ENCODE results near the gene CACYBP.

Gene CACYBP

DNA sequence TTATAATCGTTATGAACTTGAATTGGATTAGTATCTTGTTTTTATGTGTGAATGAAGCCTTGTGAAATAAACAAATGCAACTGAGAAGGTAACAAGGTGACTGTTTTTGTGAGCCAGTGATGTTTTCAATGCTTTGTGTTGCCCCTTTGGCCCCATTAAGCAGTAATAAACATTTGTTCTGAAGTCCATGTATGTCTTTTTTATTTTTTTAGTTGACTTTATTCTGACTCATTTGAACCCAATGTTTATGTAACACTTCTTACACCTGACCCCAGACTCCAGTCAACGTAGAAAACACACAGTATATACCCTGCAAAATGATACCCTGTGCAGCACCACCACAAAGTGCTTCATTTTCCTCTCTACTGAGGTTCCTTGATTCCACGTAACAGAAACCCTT, 4.6 kb upstream of the CACYBP start:
- no peak for ATAC-seq
- no peak for TF ChIP-seq ZFP3 (CRISPR knock-in tag; IDR thresholded peaks at IDR 0.05)
- TF ChIP-seq, protein P1, sequence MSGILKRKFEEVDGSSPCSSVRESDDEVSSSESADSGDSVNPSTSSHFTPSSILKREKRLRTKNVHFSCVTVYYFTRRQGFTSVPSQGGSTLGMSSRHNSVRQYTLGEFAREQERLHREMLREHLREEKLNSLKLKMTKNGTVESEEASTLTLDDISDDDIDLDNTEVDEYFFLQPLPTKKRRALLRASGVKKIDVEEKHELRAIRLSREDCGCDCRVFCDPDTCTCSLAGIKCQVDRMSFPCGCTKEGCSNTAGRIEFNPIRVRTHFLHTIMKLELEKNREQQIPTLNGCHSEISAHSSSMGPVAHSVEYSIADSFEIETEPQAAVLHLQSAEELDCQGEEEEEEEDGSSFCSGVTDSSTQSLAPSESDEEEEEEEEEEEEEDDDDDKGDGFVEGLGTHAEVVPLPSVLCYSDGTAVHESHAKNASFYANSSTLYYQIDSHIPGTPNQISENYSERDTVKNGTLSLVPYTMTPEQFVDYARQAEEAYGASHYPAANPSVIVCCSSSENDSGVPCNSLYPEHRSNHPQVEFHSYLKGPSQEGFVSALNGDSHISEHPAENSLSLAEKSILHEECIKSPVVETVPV (CRISPR knock-in tag; IDR thresholded peaks at IDR 0.05): no peak
- TF ChIP-seq BACH2 (CRISPR knock-in tag; IDR thresholded peaks at IDR 0.05; ENCODE audit: borderline replicate concordance): no peak
- TF ChIP-seq ZC3H10 (CRISPR knock-in tag; IDR thresholded peaks at IDR 0.05): no peak

DNA sequence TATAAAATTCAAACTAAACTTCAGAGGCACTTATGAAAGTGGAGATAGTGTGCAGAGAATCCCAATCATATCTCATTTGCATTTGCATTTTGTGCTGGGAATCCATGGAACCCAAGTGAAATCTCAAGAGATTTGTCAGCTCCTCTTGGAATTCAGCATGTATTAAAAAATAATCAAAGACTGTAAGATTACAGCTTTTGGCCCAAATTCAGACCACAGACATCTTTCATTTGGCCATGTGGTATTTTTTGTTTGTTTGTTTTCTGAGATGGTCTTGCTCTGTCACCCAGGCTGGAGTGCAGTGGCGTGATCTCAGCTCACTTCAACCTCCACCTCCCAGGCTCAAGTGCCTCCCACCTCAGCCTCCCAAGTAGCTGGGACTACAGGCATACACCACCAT, 3.8 kb upstream of the CACYBP start:
- TF ChIP-seq ZNF70 (CRISPR knock-in tag; IDR thresholded peaks at IDR 0.05) (no peak), ZFP30 (CRISPR knock-in tag; IDR thresholded peaks at IDR 0.05) (no peak), RARB (CRISPR knock-in tag; IDR thresholded peaks at IDR 0.05) (no peak), CSDC2 (CRISPR knock-in tag; IDR thresholded peaks at IDR 0.05) (no peak), ZC3H10 (CRISPR knock-in tag; IDR thresholded peaks at IDR 0.05) (no peak), BACH2 (CRISPR knock-in tag; IDR thresholded peaks at IDR 0.05; ENCODE audit: borderline replicate concordance) (no peak), ZFP3 (CRISPR knock-in tag; IDR thresholded peaks at IDR 0.05) (no peak)
- TF ChIP-seq, protein P1 (CRISPR knock-in tag; IDR thresholded peaks at IDR 0.05): no peak
- ATAC-seq: no peak

DNA sequence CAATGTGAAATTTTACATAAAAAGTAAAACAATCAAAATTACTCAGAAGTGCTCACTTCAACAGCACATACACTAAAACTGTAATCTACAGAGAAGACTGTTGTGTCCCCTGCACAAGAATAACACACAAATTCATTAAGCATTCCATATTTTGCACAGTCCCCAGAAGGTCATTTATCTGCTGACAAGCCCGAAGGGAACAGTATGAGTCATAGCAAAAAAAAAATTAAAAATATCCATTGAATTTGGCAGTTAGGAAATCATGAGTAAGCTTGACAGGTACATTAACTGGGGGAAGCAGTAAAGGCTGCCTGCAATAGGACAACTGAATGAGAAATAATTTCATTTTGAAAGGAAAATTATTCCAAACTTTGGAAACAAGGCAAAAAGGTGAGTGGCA, 3.3 kb upstream of the CACYBP start:
- no peak for ATAC-seq
- TF ChIP-seq ISL1 (CRISPR knock-in tag; IDR thresholded peaks at IDR 0.05): no peak
- TF ChIP-seq TOX (CRISPR knock-in tag; IDR thresholded peaks at IDR 0.05; ENCODE audit: borderline replicate concordance): peak; percentile 12; the same call in 1 of the 2 replicates
- no peak for TF ChIP-seq TCF4 (CRISPR knock-in tag; IDR thresholded peaks at IDR 0.05; ENCODE audit: borderline replicate concordance)
- peak; percentile 74; the same call in 1 of the 2 replicates for TF ChIP-seq ZC3H10 (CRISPR knock-in tag; IDR thresholded peaks at IDR 0.05)

DNA sequence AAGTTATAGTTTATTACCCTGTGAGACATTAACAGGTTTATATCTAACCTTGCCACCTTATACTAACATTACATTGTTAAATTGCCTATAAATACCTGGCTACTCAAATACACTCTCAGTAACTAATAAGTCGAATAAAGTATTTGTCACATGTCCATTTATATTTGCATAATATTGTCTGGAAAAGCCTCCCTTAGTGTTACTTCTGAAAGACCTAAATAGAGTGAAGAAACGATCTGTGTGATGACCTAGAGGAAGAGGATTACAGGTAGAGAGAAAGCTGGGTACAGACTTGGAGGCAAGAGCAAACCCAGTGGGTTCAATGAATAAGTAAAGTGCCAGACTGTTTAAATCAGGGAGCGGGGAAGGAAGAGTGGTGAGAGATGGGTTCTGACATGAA, 2.7 kb upstream of the CACYBP start:
- TF ChIP-seq, protein P1 (CRISPR knock-in tag; IDR thresholded peaks at IDR 0.05): no peak
- TF ChIP-seq TCF4 (CRISPR knock-in tag; IDR thresholded peaks at IDR 0.05; ENCODE audit: borderline replicate concordance) (no peak), ZFP3 (CRISPR knock-in tag; IDR thresholded peaks at IDR 0.05) (no peak), ZC3H10 (CRISPR knock-in tag; IDR thresholded peaks at IDR 0.05) (no peak), CSDC2 (CRISPR knock-in tag; IDR thresholded peaks at IDR 0.05) (no peak), OSR1 (CRISPR knock-in tag; IDR thresholded peaks at IDR 0.05) (no peak), ESRRG (CRISPR knock-in tag; IDR thresholded peaks at IDR 0.05) (no peak), SNAI2 (CRISPR knock-in tag; IDR thresholded peaks at IDR 0.05) (no peak), GLIS3 (CRISPR knock-in tag; IDR thresholded peaks at IDR 0.05) (no peak), ARNTL (CRISPR knock-in tag; IDR thresholded peaks at IDR 0.05; ENCODE audit: borderline replicate concordance, low read depth) (no peak)
- no peak for ATAC-seq

DNA sequence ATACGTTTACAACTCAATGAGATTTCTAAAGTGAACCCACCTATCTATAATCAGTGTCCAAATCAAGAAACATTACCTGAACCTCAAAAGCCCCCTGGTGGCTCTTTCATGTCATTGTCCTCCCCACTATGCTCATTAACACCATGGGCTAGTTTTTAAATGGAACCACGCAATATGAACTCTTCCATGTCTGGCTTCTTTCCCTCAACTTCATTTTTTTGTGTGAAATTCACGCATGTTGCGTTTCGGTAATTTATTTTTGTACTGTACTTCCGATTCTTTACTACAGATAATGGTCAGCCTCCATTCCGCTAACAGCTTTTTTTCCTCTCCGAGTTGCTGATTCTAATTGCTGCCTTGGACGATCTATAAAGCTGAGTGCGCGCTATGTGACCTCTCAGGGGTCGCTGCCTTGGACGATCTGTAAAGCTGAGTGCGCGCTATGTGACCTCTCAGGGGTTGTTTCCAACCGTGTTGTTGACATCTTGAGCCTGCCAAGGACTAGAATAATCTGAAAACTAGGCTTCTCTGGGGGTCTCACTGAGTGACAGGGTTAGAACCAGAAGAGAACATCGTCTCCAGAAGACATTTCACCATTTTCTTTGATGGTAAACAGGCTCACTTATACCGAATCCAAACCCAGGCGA, 1.1 kb upstream of the CACYBP start:
- ATAC-seq: no peak
- TF ChIP-seq OSR1 (CRISPR knock-in tag; IDR thresholded peaks at IDR 0.05): 0 out of 2 replicates have a peak, but pooled peaks have one; percentile 63
- TF ChIP-seq ZC3H10 (CRISPR knock-in tag; IDR thresholded peaks at IDR 0.05): peak; percentile 29; the same call in 1 of the 2 replicates
- TF ChIP-seq, protein P2, sequence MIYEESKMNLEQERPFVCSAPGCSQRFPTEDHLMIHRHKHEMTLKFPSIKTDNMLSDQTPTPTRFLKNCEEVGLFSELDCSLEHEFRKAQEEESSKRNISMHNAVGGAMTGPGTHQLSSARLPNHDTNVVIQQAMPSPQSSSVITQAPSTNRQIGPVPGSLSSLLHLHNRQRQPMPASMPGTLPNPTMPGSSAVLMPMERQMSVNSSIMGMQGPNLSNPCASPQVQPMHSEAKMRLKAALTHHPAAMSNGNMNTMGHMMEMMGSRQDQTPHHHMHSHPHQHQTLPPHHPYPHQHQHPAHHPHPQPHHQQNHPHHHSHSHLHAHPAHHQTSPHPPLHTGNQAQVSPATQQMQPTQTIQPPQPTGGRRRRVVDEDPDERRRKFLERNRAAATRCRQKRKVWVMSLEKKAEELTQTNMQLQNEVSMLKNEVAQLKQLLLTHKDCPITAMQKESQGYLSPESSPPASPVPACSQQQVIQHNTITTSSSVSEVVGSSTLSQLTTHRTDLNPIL (CRISPR knock-in tag; IDR thresholded peaks at IDR 0.05; ENCODE audit: low read depth): no peak

DNA sequence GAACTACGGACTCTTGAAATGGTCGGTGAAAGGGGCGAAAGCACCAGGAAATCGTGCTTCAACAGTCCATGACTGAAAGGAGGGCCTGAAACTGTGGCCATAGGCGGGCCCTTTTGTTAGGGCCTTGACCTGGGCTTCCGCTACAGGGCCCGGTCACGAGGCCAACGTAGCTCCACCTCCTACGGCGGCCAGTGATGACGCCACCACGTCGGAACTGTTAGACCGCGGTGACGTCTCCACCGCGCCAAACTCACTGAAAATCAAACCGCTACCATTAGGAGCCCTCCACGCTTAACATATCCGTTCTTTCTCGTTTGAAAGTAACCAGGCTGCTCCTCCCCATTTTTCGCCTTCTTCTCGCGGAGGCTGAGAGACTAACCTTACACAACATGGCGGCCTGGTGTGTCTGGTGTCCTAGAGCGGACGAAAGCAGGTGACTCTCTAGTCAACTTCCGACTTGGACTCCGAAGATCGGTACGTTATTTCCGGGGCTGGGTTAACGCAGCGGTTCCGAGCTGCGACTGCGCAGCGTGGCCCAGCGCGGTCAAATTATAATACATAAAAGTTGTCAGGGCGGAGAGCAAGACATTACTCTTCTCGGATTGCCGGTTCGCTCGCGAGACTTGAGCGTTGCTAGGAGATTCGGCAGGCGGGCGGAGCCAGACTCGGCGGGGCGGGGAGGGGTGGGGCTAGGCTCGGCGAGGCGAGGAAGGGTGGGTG, 371 bp upstream of the CACYBP start:
- ATAC-seq: peak; percentile 89

More for the DNA sequence above, 371 bp upstream of the CACYBP start:
- TF ChIP-seq GLIS3 (CRISPR knock-in tag; IDR thresholded peaks at IDR 0.05): no peak
- TF ChIP-seq ESRRG (CRISPR knock-in tag; IDR thresholded peaks at IDR 0.05): no peak
- no peak for TF ChIP-seq CSDC2 (CRISPR knock-in tag; IDR thresholded peaks at IDR 0.05)
- TF ChIP-seq TCF4 (CRISPR knock-in tag; IDR thresholded peaks at IDR 0.05; ENCODE audit: borderline replicate concordance): no peak
- TF ChIP-seq TOX (CRISPR knock-in tag; IDR thresholded peaks at IDR 0.05; ENCODE audit: borderline replicate concordance): peak; percentile 34
- TF ChIP-seq, protein P3, sequence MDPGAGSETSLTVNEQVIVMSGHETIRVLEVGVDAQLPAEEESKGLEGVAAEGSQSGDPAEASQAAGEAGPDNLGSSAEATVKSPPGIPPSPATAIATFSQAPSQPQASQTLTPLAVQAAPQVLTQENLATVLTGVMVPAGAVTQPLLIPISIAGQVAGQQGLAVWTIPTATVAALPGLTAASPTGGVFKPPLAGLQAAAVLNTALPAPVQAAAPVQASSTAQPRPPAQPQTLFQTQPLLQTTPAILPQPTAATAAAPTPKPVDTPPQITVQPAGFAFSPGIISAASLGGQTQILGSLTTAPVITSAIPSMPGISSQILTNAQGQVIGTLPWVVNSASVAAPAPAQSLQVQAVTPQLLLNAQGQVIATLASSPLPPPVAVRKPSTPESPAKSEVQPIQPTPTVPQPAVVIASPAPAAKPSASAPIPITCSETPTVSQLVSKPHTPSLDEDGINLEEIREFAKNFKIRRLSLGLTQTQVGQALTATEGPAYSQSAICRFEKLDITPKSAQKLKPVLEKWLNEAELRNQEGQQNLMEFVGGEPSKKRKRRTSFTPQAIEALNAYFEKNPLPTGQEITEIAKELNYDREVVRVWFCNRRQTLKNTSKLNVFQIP (CRISPR knock-in tag; IDR thresholded peaks at IDR 0.05; ENCODE audit: borderline replicate concordance, low read depth): peak; percentile 85; the same call in 1 of the 2 replicates
- no peak for TF ChIP-seq ZFP30 (CRISPR knock-in tag; IDR thresholded peaks at IDR 0.05)
- TF ChIP-seq ZC3H10 (CRISPR knock-in tag; IDR thresholded peaks at IDR 0.05): 0 out of 2 replicates have a peak, but pooled peaks have one; percentile 6

All from SK-N-SH treated with all-trans-retinoic acid at 6 μM for 48 hours (cell line).